GM12878 (cell line): ENCODE data around the gene ZG16. TPM values are rescaled to one million over a fixed set of nuclear protein-coding genes. Genes with fewer than 3 reads are reported as not detected.

ENCODE experiments used
- ATAC-seq: fragments of 200-7000 bp; cut with Tn5 transposase; 3 replicates; pipeline ENCODE4 v1.9.1; 2020; ENCODE audit warnings: mild to moderate bottlenecking, moderate library complexity
- BruUV-seq: library from RNA; stranded (reverse); fragments of 400-500 nt; replicated peaks from 2 replicates; lab custom pipeline; 2021; lab: Mats Ljungman, UMichigan
- CTCF ChIA-PET: fragments of 300-600 bp; sonication (Branson Sonifier 250); formaldehyde crosslinking; extraction: SDS; loops from one replicate; lab custom pipeline; 2021; ENCODE audit warnings: inconsistent platforms; lab: Yijun Ruan, JAX
- POLR2A ChIA-PET: fragments of 350-600 bp; formaldehyde crosslinking; extraction: SDS; loops from one replicate; lab custom pipeline; 2021; ENCODE audit warnings: inconsistent platforms; lab: Charles Lee
- RAD21 ChIA-PET: fragments of 300-600 bp; sonication (Branson Sonifier 250); formaldehyde crosslinking; loops from one replicate; lab custom pipeline; 2023; ENCODE audit warnings: antibody characterized with exemption; ENCODE audit not compliant: unreplicated experiment; lab: Charles Lee
- SMC1A ChIA-PET: fragments of 300-600 bp; sonication (Branson Sonifier 250); formaldehyde crosslinking; loops from one replicate; lab custom pipeline; 2023; ENCODE audit not compliant: unreplicated experiment, uncharacterized antibody; lab: Charles Lee
- DNase-seq: peaks from one replicate; pipeline ENCODE4 v3.0.0-alpha.2; 2011; ENCODE audit warnings: low read depth, low spot score
- FAIRE-seq: peaks from 3 replicates; lab custom pipeline; 2011; peaks lifted over from hg19 to GRCh38; lab: Jason Lieb, UNC
- H2AFZ ChIP-seq: 2 replicates; pipeline ENCODE4 v1.6.0; 2011; ENCODE audit warnings: low read depth, low read length, control low read depth; ENCODE audit not compliant: control insufficient read depth
- H3K27ac ChIP-seq: 2 replicates; pipeline ENCODE4 v1.5.1; 2011; ENCODE audit warnings: control low read depth; ENCODE audit not compliant: control insufficient read depth, insufficient read depth
- H3K27me3 ChIP-seq, 2 experiments: replicated peaks in 1 of 2; 2 replicates each; pipeline versions ENCODE4 v1.6.0 to v1.6.1; 2011; ENCODE audit warnings: low read length in 1 of 2; ENCODE audit not compliant: control insufficient read depth in 2 of 2, insufficient read depth in 2 of 2
- H3K36me3 ChIP-seq, 2 experiments: 2 replicates each; pipeline ENCODE4 v1.5.1; 2011; ENCODE audit warnings: low read length in 1 of 2; ENCODE audit not compliant: control insufficient read depth in 2 of 2, insufficient read depth in 2 of 2
- H3K4me1 ChIP-seq: 2 replicates; pipeline ENCODE4 v1.6.1; 2011; ENCODE audit warnings: mild to moderate bottlenecking, low read length, moderate library complexity, mixed read lengths; ENCODE audit not compliant: control insufficient read depth, insufficient read depth
- H3K4me2 ChIP-seq: 2 replicates; pipeline ENCODE4 v1.6.0; 2011; ENCODE audit warnings: control low read depth; ENCODE audit not compliant: control insufficient read depth, insufficient read depth
- H3K4me3 ChIP-seq: fragments of 200-600 bp; sonication (generic); 2 replicates; pipeline ENCODE4 v1.5.1; 2016
- H3K79me2 ChIP-seq: 2 replicates; pipeline ENCODE4 v1.6.0; 2011; ENCODE audit warnings: low read length; ENCODE audit not compliant: control insufficient read depth, insufficient read depth
- H3K9ac ChIP-seq: 2 replicates; pipeline ENCODE4 v1.8.0; 2011; ENCODE audit warnings: low read length, control low read depth, mixed read lengths; ENCODE audit not compliant: control insufficient read depth, insufficient read depth
- H3K9me3 ChIP-seq: replicated peaks from 3 replicates; pipeline ENCODE4 v1.5.1; 2011; ENCODE audit warnings: mild to moderate bottlenecking, low read length; ENCODE audit not compliant: control insufficient read depth, insufficient read depth
- H4K20me1 ChIP-seq: 2 replicates; pipeline ENCODE4 v1.6.0; 2011; ENCODE audit not compliant: control insufficient read depth, insufficient read depth
- BACH1 ChIP-seq: fragments of 450-650 bp; IDR thresholded peaks from 2 replicates; pipeline ENCODE4 v1.6.1; 2017; ENCODE audit warnings: mild to moderate bottlenecking, borderline replicate concordance
- IKZF2 ChIP-seq, 2 experiments: fragments of 450-650 bp; IDR thresholded peaks; 2 replicates each; pipeline ENCODE4 v1.6.1; 2017; ENCODE audit warnings: mild to moderate bottlenecking in 2 of 2, moderate library complexity in 2 of 2
- MTA2 ChIP-seq: fragments of 450-650 bp; IDR thresholded peaks from 2 replicates; pipeline ENCODE4 v1.6.1; 2016; ENCODE audit warnings: low read depth, mild to moderate bottlenecking, moderate library complexity
- MXI1 ChIP-seq: fragments of 150-350 bp; IDR thresholded peaks from 2 replicates; pipeline ENCODE4 v1.6.1; 2011; ENCODE audit warnings: low read depth, mild to moderate bottlenecking, inconsistent platforms, low read length, improper control_type of control experiment
- PRDM15 ChIP-seq: fragments of 450-650 bp; formaldehyde crosslinking; IDR thresholded peaks from 2 replicates; pipeline ENCODE4 v1.4.0; 2020; ENCODE audit warnings: mild to moderate bottlenecking, moderate library complexity
- RCOR1 ChIP-seq: conservative IDR thresholded peaks from 2 replicates; pipeline ENCODE4 v1.6.1; 2012; ENCODE audit warnings: low read depth, low read length, improper control_type of control experiment
- RUNX3 ChIP-seq: IDR thresholded peaks from 2 replicates; pipeline ENCODE4 v1.6.1; 2012; ENCODE audit warnings: low read length, inconsistent platforms
- SIN3A ChIP-seq: IDR thresholded peaks from 2 replicates; pipeline ENCODE4 v1.6.1; 2012; ENCODE audit warnings: low read depth, low read length, improper control_type of control experiment
- SMARCA5 ChIP-seq: fragments of 450-650 bp; IDR thresholded peaks from 2 replicates; pipeline ENCODE4 v1.6.1; 2017; ENCODE audit warnings: mild to moderate bottlenecking
- STAT1 ChIP-seq: fragments of 450-650 bp; conservative IDR thresholded peaks from 2 replicates; pipeline ENCODE4 v1.6.1; 2014; ENCODE audit warnings: antibody characterized with exemption, mild to moderate bottlenecking
- WGBS: methylation state at CpG from one replicate; pipeline ENCODE4 v1.1.6; 2016; ENCODE audit warnings: low lambda C conversion rate; ENCODE audit not compliant: insufficient replicate concordance, insufficient coverage; ENCODE audit errors: missing lambda C conversion rate; 5-methylcytosine and 5-hydroxymethylcytosine counted together
- in situ Hi-C: fragments of 300-500 bp; cut with MboI; formaldehyde crosslinking; loops from 9 replicates; pipeline ENCODE4 v1.14.3; 2018; ENCODE audit warnings: mixed read lengths
- intact Hi-C: fragments of 100-400 bp; cut with micrococcal nuclease; formaldehyde crosslinking; loops from one replicate; pipeline ENCODE4 v1.14.2; 2022; ENCODE audit not compliant: unreplicated experiment
- polyA plus RNA-seq, 11 experiments: library from polyadenylated mRNA; depleted of rRNA in 4 of 11; unstranded in 6 of 11; stranded (reverse) in 5 of 11; fragments of >200 nt; fragmentation: Nextera tagmentation in 4 of 11; fragmentation: Illumina TruSeq in 1 of 11; extraction: Ambion mirVana in 4 of 11; extraction: Trizol in 1 of 11; gene quantifications; 1 replicate in 1 of 11; 2 replicates in 10 of 11; pipeline versions ENCODE4 v1.2.1 to v1.2.3, GENCODE V29; 2011 to 2016; ENCODE audit warnings: inconsistent platforms in 2 of 11, missing spikeins in 2 of 11, low read depth in 1 of 11
- total RNA-seq, 4 experiments: library from RNA; depleted of rRNA in 3 of 4; stranded (reverse); fragments of >200 nt in 3 of 4; fragmentation: Illumina TruSeq in 1 of 4; extraction: Trizol in 1 of 4; gene quantifications; 2 replicates each; pipeline versions ENCODE4 v1.2.1 to v1.2.3, GENCODE V29; 2013 to 2021
- TF ChIP-seq, protein P1 (sequence below): fragments of 450-650 bp; IDR thresholded peaks from 2 replicates; pipeline ENCODE4 v1.6.1; 2018; ENCODE audit warnings: mild to moderate bottlenecking, low read depth, moderate library complexity; ENCODE audit not compliant: partially characterized antibody

ZG16 gene
- total and polyA plus RNA-seq, 10 of the 15 experiments (the other 5 are each of a cell fraction or from before 2014, with no cell fraction given): not detected

- POLR2A ChIA-PET: interaction anchor here (0.6 to 3.3 kb wide), 17 partner anchors 9 to 276 kb away, joined by 3 to 24 read pairs (median 4); partner anchors contain the start of genes ALDOA and MAZ
- CTCF ChIA-PET: interaction anchor here (0.8 to 5.3 kb wide), 23 partner anchors 9 to 265 kb away, joined by 3 to 32 read pairs (median 4); partner anchors contain the start of genes MVP, PAGR1 and ZG16
- 1% methylated on average over 61 of the region's 67 CpGs for WGBS
- ATAC-seq (peak; percentile 98), DNase-seq (peak; percentile 97), FAIRE-seq (peak; percentile 56)
- RAD21 ChIA-PET: interaction anchor here (0.6 to 1.7 kb wide), 18 partner anchors 12 to 223 kb away, joined by 3 to 8 read pairs (median 3); partner anchors contain the start of gene TAOK2
- peaks cover 49% of the 10 kb centered on the region for H3K79me2 ChIP-seq
- SMC1A ChIA-PET: interaction anchor here (0.6 to 6.4 kb wide), 13 partner anchors 13 to 288 kb away, joined by 3 to 38 read pairs (median 5); partner anchors contain the start of gene PAGR1
- peak within 1 kb of the TSS; percentile 87 for H3K4me2 ChIP-seq
- no peaks in the 10 kb centered on the region for H3K27me3 ChIP-seq
- BruUV-seq: no TSS peak
- intact Hi-C loops: loop anchor here (1.0 to 5.0 kb wide), 2 partner anchors 15 to 88 kb away; no protein-coding TSS in a partner anchor
- peak within 1 kb of the TSS; percentile 93 for H3K4me3 ChIP-seq
- peak within 1 kb of the TSS; percentile 94 for H2AFZ ChIP-seq
- H4K20me1 ChIP-seq: no peaks in the 10 kb centered on the region
- H3K27ac ChIP-seq: peak within 1 kb of the TSS; percentile 95
- H3K36me3 ChIP-seq: peaks cover 0 to 2% of the 10 kb centered on the region in 2 experiments; a peak in 2 of 4 replicates
- no peaks in the 10 kb centered on the region for H3K9me3 ChIP-seq
- in situ Hi-C loops: no loop called here
- H3K4me1 ChIP-seq: peaks cover 9% of the 10 kb centered on the region; the same call in 1 of the 2 replicates
- H3K9ac ChIP-seq: peak within 1 kb of the TSS; percentile 89
- TF ChIP-seq MTA2 (peak; percentile 33; the same call in 1 of the 2 replicates), BACH1 (peak; percentile 77), RCOR1 (0 out of 2 replicates have a peak, but pooled peaks have one; percentile 49), RUNX3 (0 out of 2 replicates have a peak, but pooled peaks have one; percentile 6), STAT1 (0 out of 2 replicates have a peak, but pooled peaks have one; percentile 59), MXI1 (peak; percentile 84), IKZF2 (IDR thresholded peaks at IDR 0.05) (peak in 1 of 2 experiments; percentile 13; a peak in 2 of 4 replicates), PRDM15 (CRISPR knock-in tag) (no peak), SIN3A (peak; percentile 97), SMARCA5 (peak; percentile 84)
- TF ChIP-seq, protein P1, sequence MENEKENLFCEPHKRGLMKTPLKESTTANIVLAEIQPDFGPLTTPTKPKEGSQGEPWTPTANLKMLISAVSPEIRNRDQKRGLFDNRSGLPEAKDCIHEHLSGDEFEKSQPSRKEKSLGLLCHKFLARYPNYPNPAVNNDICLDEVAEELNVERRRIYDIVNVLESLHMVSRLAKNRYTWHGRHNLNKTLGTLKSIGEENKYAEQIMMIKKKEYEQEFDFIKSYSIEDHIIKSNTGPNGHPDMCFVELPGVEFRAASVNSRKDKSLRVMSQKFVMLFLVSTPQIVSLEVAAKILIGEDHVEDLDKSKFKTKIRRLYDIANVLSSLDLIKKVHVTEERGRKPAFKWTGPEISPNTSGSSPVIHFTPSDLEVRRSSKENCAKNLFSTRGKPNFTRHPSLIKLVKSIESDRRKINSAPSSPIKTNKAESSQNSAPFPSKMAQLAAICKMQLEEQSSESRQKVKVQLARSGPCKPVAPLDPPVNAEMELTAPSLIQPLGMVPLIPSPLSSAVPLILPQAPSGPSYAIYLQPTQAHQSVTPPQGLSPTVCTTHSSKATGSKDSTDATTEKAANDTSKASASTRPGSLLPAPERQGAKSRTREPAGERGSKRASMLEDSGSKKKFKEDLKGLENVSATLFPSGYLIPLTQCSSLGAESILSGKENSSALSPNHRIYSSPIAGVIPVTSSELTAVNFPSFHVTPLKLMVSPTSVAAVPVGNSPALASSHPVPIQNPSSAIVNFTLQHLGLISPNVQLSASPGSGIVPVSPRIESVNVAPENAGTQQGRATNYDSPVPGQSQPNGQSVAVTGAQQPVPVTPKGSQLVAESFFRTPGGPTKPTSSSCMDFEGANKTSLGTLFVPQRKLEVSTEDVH: peak; percentile 45
Observed at GRCh38 chr16:29790183-29790948, 12.3 kb downstream of the ZG16 start, which contains the start of gene KIF22. Gene KIF22 (plus strand): TSS chr16:29790751. CDS start chr16:29790760, 9 bp downstream.
